HK-2 (cell line): ENCODE data around the gene BICD1.

ENCODE experiments used
- DNase-seq: peaks from one replicate; pipeline ENCODE4 v3.0.0-alpha.2; 2018; ENCODE audit not compliant: unreplicated experiment

BICD1 gene

GRCh38 chr12:32102234-32102633 lies 4.4 kb upstream of the BICD1 start:
- DNase-seq, result no peak

GRCh38 chr12:32104572-32105355 lies 1.9 kb upstream of the BICD1 start:
- no peak for DNase-seq

GRCh38 chr12:32105986-32106516 lies 596 bp upstream of the BICD1 start:
- DNase-seq, result no peak

GRCh38 chr12:32107359-32108267 lies 966 bp downstream of the BICD1 start:
- peak; percentile 46 for DNase-seq

GRCh38 chr12:32108787-32109186 lies 2.1 kb downstream of the BICD1 start:
- no peak for DNase-seq

GRCh38 chr12:32110417-32110816 lies 3.8 kb downstream of the BICD1 start:
- DNase-seq, result no peak

GRCh38 chr12:32110942-32111341 lies 4.3 kb downstream of the BICD1 start:
- DNase-seq, result no peak

- DNase-seq, result peak; percentile 81
These were observed 8.9 kb downstream of the BICD1 start for GRCh38 chr12:32115404-32116104.

- DNase-seq, result no peak
These were observed 10.2 kb downstream of the BICD1 start for GRCh38 chr12:32116897-32117296.

GRCh38 chr12:32117316-32117715 lies 10.7 kb downstream of the BICD1 start:
- no peak for DNase-seq

GRCh38 chr12:32118806-32119205 lies 12.2 kb downstream of the BICD1 start:
- no peak for DNase-seq

- DNase-seq, result no peak
These were observed 13.8 kb downstream of the BICD1 start for GRCh38 chr12:32120419-32120818.

- no peak for DNase-seq
These were observed 18.0 kb downstream of the BICD1 start for GRCh38 chr12:32124637-32125036.

- no peak for DNase-seq
These were observed 18.9 kb downstream of the BICD1 start for GRCh38 chr12:32125455-32126084.

GRCh38 chr12:32126720-32127119 lies 20.1 kb downstream of the BICD1 start:
- no peak for DNase-seq

GRCh38 chr12:32131666-32132065 lies 25.0 kb downstream of the BICD1 start:
- no peak for DNase-seq

- DNase-seq, result no peak
These were observed 27.6 kb downstream of the BICD1 start for GRCh38 chr12:32134101-32134888.

GRCh38 chr12:32135967-32136366 lies 29.3 kb downstream of the BICD1 start:
- no peak for DNase-seq

- no peak for DNase-seq
These were observed 29.8 kb downstream of the BICD1 start for GRCh38 chr12:32136404-32136803.

GRCh38 chr12:32139064-32139421 lies 32.4 kb downstream of the BICD1 start:
- DNase-seq, result no peak

- DNase-seq, result no peak
These were observed 34.2 kb downstream of the BICD1 start for GRCh38 chr12:32140877-32141276.
